ENCODE data around the gene EYS. TPM values are rescaled to one million over a fixed set of nuclear protein-coding genes. Genes with fewer than 3 reads are reported as not detected.

Gene EYS
- total RNA-seq, 1 experiment from 2014 or later: not detected

DNA sequence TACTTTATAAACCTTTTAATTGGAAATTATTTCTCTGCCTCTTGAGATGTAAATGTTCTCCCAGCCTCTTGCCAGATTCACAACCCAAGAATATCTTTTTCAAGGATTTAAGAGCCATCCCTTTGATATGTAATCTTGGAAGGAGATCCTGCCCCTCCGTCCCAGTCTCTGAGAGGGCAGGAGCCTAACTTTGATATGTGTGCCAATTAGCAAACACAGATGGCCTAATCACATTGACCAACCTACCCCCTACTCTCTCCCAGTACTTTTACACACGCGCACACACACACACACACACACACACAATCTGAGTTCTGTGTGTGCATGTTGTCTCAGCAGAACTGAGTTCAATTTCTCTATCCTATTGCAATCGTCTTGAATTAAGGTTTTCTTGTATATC lies 1447.7 kb downstream of the EYS start:
- ChIA-PET CTCF (no interaction called here), RAD21 (ENCODE audit: low non-redundant PET in 1 of 2, low total read pairs in 2 of 2, uncharacterized antibody in 2 of 2, unreplicated experiment in 2 of 2) (no interaction called here), POLR2A (no interaction called here)
- Histone ChIP-seq H3K27me3 (ENCODE audit: insufficient read depth, low read length) (no peaks in the 10 kb centered on the region), H2AFZ (ENCODE audit: low read depth, low read length, poor library complexity, severe bottlenecking) (no peak overlapping the region), H4K20me1 (ENCODE audit: insufficient read depth) (no peaks in the 10 kb centered on the region), H3K79me2 (ENCODE audit: insufficient read depth, low read length) (no peaks in the 10 kb centered on the region), H3K36me3 (ENCODE audit: control insufficient read depth in 1 of 2, insufficient read depth in 2 of 2, low read length in 2 of 2) (no peaks in the 10 kb centered on the region), H3K4me3 (replicated peaks in 1 of 2; ENCODE audit: low read depth in 1 of 2, low read length in 2 of 2) (no peak overlapping the region), H3K4me2 (ENCODE audit: low read length) (no peak overlapping the region), H3K27ac (ENCODE audit: low read depth, low read length) (no peak overlapping the region), H3K9me2 (ENCODE audit: insufficient read depth) (no peaks in the 10 kb centered on the region), H3K9me3 (ENCODE audit: control insufficient read depth in 1 of 2, insufficient read depth in 1 of 2, low read depth in 1 of 2, low read length in 2 of 2) (peaks cover 0 to 3% of the 10 kb centered on the region in 2 experiments; a peak in 2 of 4 replicates), H3K4me1 (ENCODE audit: control insufficient read depth in 1 of 2, insufficient read depth in 2 of 2, low read length in 2 of 2) (no peaks in the 10 kb centered on the region), H3K9ac (ENCODE audit: low read length) (no peak overlapping the region)
- no peak for ATAC-seq
- BruUV-seq (replicated peaks): no TSS peak
- no peak for TF ChIP-seq EZH2phosphoT487 (IDR thresholded peaks at IDR 0.05; ENCODE audit: borderline replicate concordance)
- no peak for TF ChIP-seq TCF7L2 (IDR thresholded peaks at IDR 0.05; ENCODE audit: borderline replicate concordance, extremely low read depth, insufficient read depth, insufficient read length)
- DNase-seq (ENCODE audit: low read depth, low spot score): no peak
- intact Hi-C loops (cut with micrococcal nuclease): no loop called here

- no TSS peak for BruUV-seq (replicated peaks)
- H3K9me3 ChIP-seq (ENCODE audit: control insufficient read depth in 1 of 2, insufficient read depth in 1 of 2, low read depth in 1 of 2, low read length in 2 of 2): peaks cover 0 to 3% of the 10 kb centered on the region in 2 experiments; a peak in 2 of 4 replicates
- no peaks in the 10 kb centered on the region for H3K4me1 ChIP-seq (ENCODE audit: control insufficient read depth in 1 of 2, insufficient read depth in 2 of 2, low read length in 2 of 2)
- no peaks in the 10 kb centered on the region for H3K27me3 ChIP-seq (ENCODE audit: insufficient read depth, low read length)
- no peak overlapping the region for H3K27ac ChIP-seq (ENCODE audit: low read depth, low read length)
- H3K4me2 ChIP-seq (ENCODE audit: low read length): no peak overlapping the region
- POLR2A ChIA-PET: no interaction called here
- H3K79me2 ChIP-seq (ENCODE audit: insufficient read depth, low read length): no peaks in the 10 kb centered on the region
- no peak overlapping the region for H3K4me3 ChIP-seq (replicated peaks in 1 of 2; ENCODE audit: low read depth in 1 of 2, low read length in 2 of 2)
- H3K36me3 ChIP-seq (ENCODE audit: control insufficient read depth in 1 of 2, insufficient read depth in 2 of 2, low read length in 2 of 2): no peaks in the 10 kb centered on the region
- DNase-seq (ENCODE audit: low read depth, low spot score) (no peak), ATAC-seq (no peak)
- no peak overlapping the region for H2AFZ ChIP-seq (ENCODE audit: low read depth, low read length, poor library complexity, severe bottlenecking)
- H3K9ac ChIP-seq (ENCODE audit: low read length): no peak overlapping the region
- H3K9me2 ChIP-seq (ENCODE audit: insufficient read depth): no peaks in the 10 kb centered on the region
- RAD21 ChIA-PET (ENCODE audit: low non-redundant PET in 1 of 2, low total read pairs in 2 of 2, uncharacterized antibody in 2 of 2, unreplicated experiment in 2 of 2): no interaction called here
- CTCF ChIA-PET: no interaction called here
- no peaks in the 10 kb centered on the region for H4K20me1 ChIP-seq (ENCODE audit: insufficient read depth)
- intact Hi-C loops (cut with micrococcal nuclease): no loop called here
- no peak for TF ChIP-seq ATF3 (IDR thresholded peaks at IDR 0.05)
- TF ChIP-seq, protein P1, sequence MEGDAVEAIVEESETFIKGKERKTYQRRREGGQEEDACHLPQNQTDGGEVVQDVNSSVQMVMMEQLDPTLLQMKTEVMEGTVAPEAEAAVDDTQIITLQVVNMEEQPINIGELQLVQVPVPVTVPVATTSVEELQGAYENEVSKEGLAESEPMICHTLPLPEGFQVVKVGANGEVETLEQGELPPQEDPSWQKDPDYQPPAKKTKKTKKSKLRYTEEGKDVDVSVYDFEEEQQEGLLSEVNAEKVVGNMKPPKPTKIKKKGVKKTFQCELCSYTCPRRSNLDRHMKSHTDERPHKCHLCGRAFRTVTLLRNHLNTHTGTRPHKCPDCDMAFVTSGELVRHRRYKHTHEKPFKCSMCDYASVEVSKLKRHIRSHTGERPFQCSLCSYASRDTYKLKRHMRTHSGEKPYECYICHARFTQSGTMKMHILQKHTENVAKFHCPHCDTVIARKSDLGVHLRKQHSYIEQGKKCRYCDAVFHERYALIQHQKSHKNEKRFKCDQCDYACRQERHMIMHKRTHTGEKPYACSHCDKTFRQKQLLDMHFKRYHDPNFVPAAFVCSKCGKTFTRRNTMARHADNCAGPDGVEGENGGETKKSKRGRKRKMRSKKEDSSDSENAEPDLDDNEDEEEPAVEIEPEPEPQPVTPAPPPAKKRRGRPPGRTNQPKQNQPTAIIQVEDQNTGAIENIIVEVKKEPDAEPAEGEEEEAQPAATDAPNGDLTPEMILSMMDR (IDR thresholded peaks at IDR 0.05 in 2 of 3, conservative IDR thresholded peaks at IDR 0.05 in 1 of 3; ENCODE audit: borderline replicate concordance in 1 of 3, insufficient read depth in 1 of 3, low read depth in 2 of 3, low read length in 2 of 3): no peak
- TF ChIP-seq, protein P2, sequence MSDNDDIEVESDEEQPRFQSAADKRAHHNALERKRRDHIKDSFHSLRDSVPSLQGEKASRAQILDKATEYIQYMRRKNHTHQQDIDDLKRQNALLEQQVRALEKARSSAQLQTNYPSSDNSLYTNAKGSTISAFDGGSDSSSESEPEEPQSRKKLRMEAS (IDR thresholded peaks at IDR 0.05): no peak
- TF ChIP-seq REST (IDR thresholded peaks at IDR 0.05; ENCODE audit: low read depth): no peak
- TF ChIP-seq POLR2A (IDR thresholded peaks at IDR 0.05; ENCODE audit: borderline replicate concordance, extremely low read depth, insufficient read depth, insufficient read length): no peak
- no peak for TF ChIP-seq SP1 (IDR thresholded peaks at IDR 0.05; ENCODE audit: low read depth)
- TF ChIP-seq, protein P3, sequence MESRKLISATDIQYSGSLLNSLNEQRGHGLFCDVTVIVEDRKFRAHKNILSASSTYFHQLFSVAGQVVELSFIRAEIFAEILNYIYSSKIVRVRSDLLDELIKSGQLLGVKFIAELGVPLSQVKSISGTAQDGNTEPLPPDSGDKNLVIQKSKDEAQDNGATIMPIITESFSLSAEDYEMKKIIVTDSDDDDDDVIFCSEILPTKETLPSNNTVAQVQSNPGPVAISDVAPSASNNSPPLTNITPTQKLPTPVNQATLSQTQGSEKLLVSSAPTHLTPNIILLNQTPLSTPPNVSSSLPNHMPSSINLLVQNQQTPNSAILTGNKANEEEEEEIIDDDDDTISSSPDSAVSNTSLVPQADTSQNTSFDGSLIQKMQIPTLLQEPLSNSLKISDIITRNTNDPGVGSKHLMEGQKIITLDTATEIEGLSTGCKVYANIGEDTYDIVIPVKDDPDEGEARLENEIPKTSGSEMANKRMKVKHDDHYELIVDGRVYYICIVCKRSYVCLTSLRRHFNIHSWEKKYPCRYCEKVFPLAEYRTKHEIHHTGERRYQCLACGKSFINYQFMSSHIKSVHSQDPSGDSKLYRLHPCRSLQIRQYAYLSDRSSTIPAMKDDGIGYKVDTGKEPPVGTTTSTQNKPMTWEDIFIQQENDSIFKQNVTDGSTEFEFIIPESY (IDR thresholded peaks at IDR 0.05; ENCODE audit: extremely low read depth, insufficient replicate concordance, low read length): no peak
- no peak for TF ChIP-seq EGR1 (IDR thresholded peaks at IDR 0.05; ENCODE audit: low read depth)
- TF ChIP-seq EZH2 (IDR thresholded peaks at IDR 0.05): no peak
- TF ChIP-seq SIN3A (IDR thresholded peaks at IDR 0.05; ENCODE audit: low read depth): no peak
- no peak for TF ChIP-seq CBX3 (IDR thresholded peaks at IDR 0.05; ENCODE audit: low read depth)
Observed at GRCh38 chr6:64258752-64259151, 1448.3 kb downstream of the EYS start.
